Smooth muscle cell (in vitro differentiated cells): ENCODE data around the gene VDR. TPM values are rescaled to one million over a fixed set of nuclear protein-coding genes. Genes with fewer than 3 reads are reported as not detected.

Source experiments
- DNase-seq: peaks from one replicate; lab custom pipeline; 2025; ENCODE audit not compliant: unreplicated experiment; lab: John Stamatoyannopoulos, UW
- H2AFZ ChIP-seq: fragments of 200-600 bp; sonication (generic); 2 replicates; pipeline ENCODE4 v1.6.0; 2016; ENCODE audit warnings: antibody characterized with exemption, low read depth, mild to moderate bottlenecking
- H3F3A ChIP-seq: fragments of 200-600 bp; sonication (generic); 2 replicates; pipeline ENCODE4 v1.6.0; 2017; ENCODE audit warnings: antibody characterized with exemption, low read depth
- H3K27ac ChIP-seq: fragments of 200-600 bp; sonication (generic); 2 replicates; pipeline ENCODE4 v1.5.1; 2016; ENCODE audit warnings: low read depth, mild to moderate bottlenecking
- H3K27me3 ChIP-seq: fragments of 200-600 bp; sonication (generic); 2 replicates; pipeline ENCODE4 v1.6.1; 2016; ENCODE audit warnings: low read depth, mild to moderate bottlenecking
- H3K36me3 ChIP-seq: fragments of 200-600 bp; sonication (generic); 2 replicates; pipeline ENCODE4 v1.5.1; 2016; ENCODE audit warnings: low read depth
- H3K4me1 ChIP-seq: fragments of 200-600 bp; sonication (generic); 2 replicates; pipeline ENCODE4 v1.5.1; 2016; ENCODE audit warnings: low read depth
- H3K4me2 ChIP-seq: fragments of 200-600 bp; sonication (generic); 2 replicates; pipeline ENCODE4 v1.6.0; 2016; ENCODE audit warnings: mild to moderate bottlenecking
- H3K4me3 ChIP-seq: fragments of 200-600 bp; sonication (generic); 2 replicates; pipeline ENCODE4 v1.5.1; 2016; ENCODE audit warnings: mild to moderate bottlenecking
- H3K79me2 ChIP-seq: fragments of 200-600 bp; sonication (generic); 2 replicates; pipeline ENCODE4 v1.6.0; 2016; ENCODE audit warnings: low read depth, mild to moderate bottlenecking
- H3K9ac ChIP-seq: fragments of 200-600 bp; sonication (generic); 2 replicates; pipeline ENCODE4 v1.6.0; 2016; ENCODE audit warnings: low read depth
- H3K9me3 ChIP-seq: fragments of 200-600 bp; sonication (generic); replicated peaks from 2 replicates; pipeline ENCODE4 v1.5.1; 2016; ENCODE audit warnings: low read depth
- H4K20me1 ChIP-seq: fragments of 200-600 bp; sonication (generic); 2 replicates; pipeline ENCODE4 v1.6.0; 2016; ENCODE audit warnings: low read depth
- WGBS: methylation state at CpG from one replicate; pipeline ENCODE4 v1.1.7; 2016; ENCODE audit warnings: low lambda C conversion rate; 5-methylcytosine and 5-hydroxymethylcytosine counted together
- polyA plus RNA-seq: library from polyadenylated mRNA; unstranded; fragments of >200 nt; fragmentation: Nextera tagmentation; extraction: Ambion mirVana; gene quantifications from 2 replicates; pipeline ENCODE4 v1.2.1, GENCODE V29; 2016
- total RNA-seq: library from RNA; depleted of rRNA; stranded (reverse); fragments of >200 nt; gene quantifications from 2 replicates; pipeline ENCODE4 v1.2.3, GENCODE V29; 2014
- TF ChIP-seq, protein P1 (sequence below): fragments of 200-600 bp; sonication (generic); IDR thresholded peaks from 2 replicates; pipeline ENCODE4 v1.5.1; 2017; ENCODE audit warnings: borderline replicate concordance, mild to moderate bottlenecking, antibody characterized with exemption; ENCODE audit not compliant: insufficient read depth, poor library complexity, severe bottlenecking

VDR gene
- total and polyA plus RNA-seq, 2 experiments from 2014 or later: 8.0 to 16.5 TPM

DNA sequence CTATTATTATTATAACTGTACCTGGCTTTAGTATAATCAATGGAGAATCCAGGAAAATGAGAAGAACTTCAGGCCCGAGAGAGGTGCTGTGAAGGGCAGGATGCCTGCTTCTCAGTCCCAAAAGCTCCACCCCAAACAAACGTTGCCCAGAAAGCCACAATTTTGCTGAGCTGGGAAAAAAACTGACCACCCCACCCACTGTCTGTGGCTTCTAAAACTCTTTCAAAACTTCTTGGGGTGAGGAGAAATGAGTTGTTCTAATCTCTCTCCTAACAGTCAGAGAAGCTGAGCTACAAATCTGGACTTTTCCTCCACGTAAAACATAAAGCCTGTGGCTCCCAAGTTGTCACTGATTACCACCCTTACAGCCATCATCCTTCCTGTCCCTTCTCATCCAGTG is 13.4 kb downstream of the VDR start:
- Histone ChIP-seq H3K36me3 (no peaks in the 10 kb centered on the region), H3K27ac (no peak overlapping the region), H3F3A (no peaks in the 10 kb centered on the region), H3K27me3 (no peaks in the 10 kb centered on the region), H3K9ac (no peak overlapping the region), H3K9me3 (no peaks in the 10 kb centered on the region), H3K79me2 (no peaks in the 10 kb centered on the region), H3K4me1 (no peaks in the 10 kb centered on the region), H3K4me3 (no peak overlapping the region), H2AFZ (no peak overlapping the region), H3K4me2 (no peak overlapping the region), H4K20me1 (peaks cover 23% of the 10 kb centered on the region)
- WGBS: 50% methylated on average over 3 of the region's 3 CpGs
- TF ChIP-seq, protein P1, sequence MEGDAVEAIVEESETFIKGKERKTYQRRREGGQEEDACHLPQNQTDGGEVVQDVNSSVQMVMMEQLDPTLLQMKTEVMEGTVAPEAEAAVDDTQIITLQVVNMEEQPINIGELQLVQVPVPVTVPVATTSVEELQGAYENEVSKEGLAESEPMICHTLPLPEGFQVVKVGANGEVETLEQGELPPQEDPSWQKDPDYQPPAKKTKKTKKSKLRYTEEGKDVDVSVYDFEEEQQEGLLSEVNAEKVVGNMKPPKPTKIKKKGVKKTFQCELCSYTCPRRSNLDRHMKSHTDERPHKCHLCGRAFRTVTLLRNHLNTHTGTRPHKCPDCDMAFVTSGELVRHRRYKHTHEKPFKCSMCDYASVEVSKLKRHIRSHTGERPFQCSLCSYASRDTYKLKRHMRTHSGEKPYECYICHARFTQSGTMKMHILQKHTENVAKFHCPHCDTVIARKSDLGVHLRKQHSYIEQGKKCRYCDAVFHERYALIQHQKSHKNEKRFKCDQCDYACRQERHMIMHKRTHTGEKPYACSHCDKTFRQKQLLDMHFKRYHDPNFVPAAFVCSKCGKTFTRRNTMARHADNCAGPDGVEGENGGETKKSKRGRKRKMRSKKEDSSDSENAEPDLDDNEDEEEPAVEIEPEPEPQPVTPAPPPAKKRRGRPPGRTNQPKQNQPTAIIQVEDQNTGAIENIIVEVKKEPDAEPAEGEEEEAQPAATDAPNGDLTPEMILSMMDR: no peak
- DNase-seq: no peak

DNA sequence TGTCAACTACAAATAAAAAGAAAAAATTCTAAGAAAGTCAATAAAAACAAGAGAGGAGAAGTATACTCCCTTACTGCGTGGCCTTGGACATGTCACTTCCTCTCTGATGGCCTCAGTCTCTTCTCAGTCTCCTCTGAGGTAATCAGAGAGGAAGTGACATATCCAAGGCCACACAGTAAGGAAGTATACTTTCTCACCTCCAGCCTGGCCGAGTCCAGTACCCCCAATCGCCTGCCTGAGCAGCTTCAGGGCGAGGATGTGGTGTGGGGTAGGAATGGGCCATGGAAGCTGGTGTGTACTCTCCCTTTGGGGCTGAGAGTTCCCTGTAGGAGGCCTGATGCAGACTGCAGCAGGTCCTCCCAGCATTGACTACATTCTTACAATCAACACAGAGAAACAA is 15.8 kb downstream of the VDR start:
- TF ChIP-seq, protein P1: no peak
- 83% methylated on average over 4 of the region's 4 CpGs for WGBS

DNA sequence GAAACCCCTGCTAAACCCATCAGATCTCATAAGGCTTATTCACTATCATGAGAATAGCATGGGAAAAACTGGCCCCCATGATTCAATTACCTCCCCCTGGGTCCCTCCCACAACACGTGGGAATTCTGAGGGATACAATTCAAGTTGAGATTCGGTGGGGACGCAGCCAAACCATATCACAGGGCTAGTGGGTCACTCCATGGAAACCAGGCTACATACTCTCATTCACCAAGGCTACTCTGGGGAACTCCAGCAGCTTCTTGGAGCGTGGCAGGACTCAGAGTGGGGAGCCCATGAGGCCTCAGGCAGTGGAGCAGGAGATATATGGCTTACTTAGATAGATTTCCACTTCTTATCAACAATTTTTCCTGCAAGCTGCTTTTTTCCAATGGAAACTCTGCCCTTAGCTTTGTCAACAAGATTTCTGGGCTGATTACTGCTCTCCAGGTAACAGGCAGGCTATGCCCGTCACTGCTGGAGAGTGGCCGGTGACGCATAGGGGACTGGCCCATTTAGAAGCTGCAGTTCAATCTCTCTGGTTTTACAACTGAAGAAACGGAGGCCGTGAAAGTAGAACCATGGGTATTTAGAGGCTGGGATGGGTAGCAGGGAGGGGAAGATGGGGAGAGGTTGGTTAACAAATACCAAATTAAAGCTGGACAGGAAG is 16.5 kb downstream of the VDR start:
- Histone ChIP-seq H3F3A (no peaks in the 10 kb centered on the region), H3K9me3 (no peaks in the 10 kb centered on the region), H3K9ac (no peak overlapping the region), H4K20me1 (peaks cover 4% of the 10 kb centered on the region), H2AFZ (no peak overlapping the region), H3K27ac (no peak overlapping the region), H3K4me2 (no peak overlapping the region), H3K27me3 (no peaks in the 10 kb centered on the region), H3K79me2 (no peaks in the 10 kb centered on the region), H3K4me1 (no peaks in the 10 kb centered on the region), H3K36me3 (no peaks in the 10 kb centered on the region), H3K4me3 (no peak overlapping the region)
- DNase-seq: no peak
- TF ChIP-seq, protein P1: no peak
- 87% methylated on average over 9 of the region's 9 CpGs for WGBS

More for the DNA sequence above, 15.8 kb downstream of the VDR start:
- no peaks in the 10 kb centered on the region for H3K9me3 ChIP-seq
- no peaks in the 10 kb centered on the region for H3K79me2 ChIP-seq
- no peak overlapping the region for H2AFZ ChIP-seq
- H3F3A ChIP-seq: no peaks in the 10 kb centered on the region
- no peak overlapping the region for H3K9ac ChIP-seq
- no peaks in the 10 kb centered on the region for H3K27me3 ChIP-seq
- H3K4me2 ChIP-seq: no peak overlapping the region
- H3K4me3 ChIP-seq: no peak overlapping the region
- no peak overlapping the region for H3K27ac ChIP-seq
- DNase-seq: no peak
- H3K4me1 ChIP-seq: no peaks in the 10 kb centered on the region
- no peaks in the 10 kb centered on the region for H3K36me3 ChIP-seq
- peaks cover 9% of the 10 kb centered on the region for H4K20me1 ChIP-seq

DNA sequence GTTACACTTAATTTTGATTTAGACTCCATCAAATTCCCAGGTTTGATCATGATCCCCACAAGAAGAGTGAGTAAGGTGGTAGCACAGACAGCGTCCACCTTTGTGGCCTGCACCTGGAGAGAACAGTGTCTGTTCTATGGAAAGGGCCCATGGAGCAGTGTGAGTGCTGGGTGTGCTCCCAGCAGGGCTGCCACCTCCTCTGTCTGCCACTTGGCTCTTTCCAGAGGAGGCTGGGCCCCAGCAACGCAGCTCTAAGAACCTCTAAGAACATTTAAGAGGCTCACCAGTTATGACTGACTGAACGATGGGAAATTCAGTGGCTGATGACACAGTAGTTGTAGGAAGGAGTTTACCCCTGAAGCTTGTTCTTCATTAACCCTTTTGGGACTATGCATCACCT is 17.3 kb downstream of the VDR start:
- DNase-seq: no peak
- 73% methylated on average over 3 of the region's 3 CpGs for WGBS

More for the DNA sequence above, 17.3 kb downstream of the VDR start:
- Histone ChIP-seq H3K27ac (no peak overlapping the region), H2AFZ (no peak overlapping the region), H3K4me1 (peaks cover 3% of the 10 kb centered on the region), H3K9me3 (no peaks in the 10 kb centered on the region), H3K36me3 (no peaks in the 10 kb centered on the region), H3K27me3 (no peaks in the 10 kb centered on the region), H3K4me3 (no peak overlapping the region), H3F3A (no peaks in the 10 kb centered on the region), H3K4me2 (no peak overlapping the region), H3K9ac (no peak overlapping the region), H3K79me2 (no peaks in the 10 kb centered on the region), H4K20me1 (peaks cover 4% of the 10 kb centered on the region)
- TF ChIP-seq, protein P1: no peak
